Activated CD8-positive, alpha-beta memory T cell treated with anti-CD3 and anti-CD28 coated beads for 1 hour (primary cell): ENCODE data around the gene ZFPM1.

Experiments
- DNase-seq, 2 donors: peaks; one replicate each; pipeline ENCODE4 v3.0.0-alpha.2; 2020; ENCODE audit warnings: low read depth in 1 of 2; ENCODE audit errors: extremely low read depth in 1 of 2

ZFPM1 gene

GRCh38 chr16:88585269-88585668 is 132.2 kb downstream of the ZFPM1 start:
- no peak for DNase-seq

GRCh38 chr16:88585927-88586581 is 133.0 kb downstream of the ZFPM1 start:
- no peak for DNase-seq
